Upper lobe of right lung (tissue), 1 donor: ENCODE measurements around the gene ZER1. TPM values are rescaled to one million over a fixed set of nuclear protein-coding genes. Genes with fewer than 3 reads are reported as not detected.

Experiments
- ATAC-seq: fragments of 200-7000 bp; cut with Tn5 transposase; one replicate; pipeline ENCODE4 v1.9.1; 2020; ENCODE audit warnings: mild to moderate bottlenecking, moderate library complexity
- DNase-seq: peaks from one replicate; pipeline ENCODE4 v3.0.0-alpha.2; 2020
- H3K27ac ChIP-seq: fragments of 200-600 bp; one replicate; pipeline ENCODE4 v1.8.0; 2022
- H3K27me3 ChIP-seq: fragments of 200-600 bp; one replicate; pipeline ENCODE4 v1.8.0; 2022; ENCODE audit warnings: mild to moderate bottlenecking
- H3K36me3 ChIP-seq: fragments of 200-600 bp; one replicate; pipeline ENCODE4 v1.8.0; 2022
- H3K4me1 ChIP-seq: fragments of 200-600 bp; one replicate; pipeline ENCODE4 v1.8.0; 2022
- H3K4me3 ChIP-seq: fragments of 200-600 bp; one replicate; pipeline ENCODE4 v1.8.0; 2022; ENCODE audit warnings: mild to moderate bottlenecking
- H3K9me3 ChIP-seq: fragments of 200-600 bp; one replicate; pipeline ENCODE4 v1.8.0; 2022
- intact Hi-C: fragments of 100-400 bp; cut with DNase I; formaldehyde crosslinking; loops from one replicate; pipeline ENCODE4 v1.11.0; 2022
- total RNA-seq: library from RNA; stranded (reverse); fragmentation: NEBNext Ultra II Directional; extraction: Animal tissue kit (Norgen Biotek cat#: 25700); gene quantifications from one replicate; pipeline ENCODE4 v1.2.1, GENCODE V29; 2021
- TF ChIP-seq, protein P1 (sequence below): fragments of 200-600 bp; IDR thresholded peaks from one replicate; pipeline ENCODE4 v1.8.0; 2022; ENCODE audit warnings: antibody characterized with exemption
- donor health status: DM: no; HTN: yes; CAD: no; lungs with severe emphysema.

ZER1 gene
- total RNA-seq, 1 donor from 2014 or later: 32.0 TPM

DNA sequence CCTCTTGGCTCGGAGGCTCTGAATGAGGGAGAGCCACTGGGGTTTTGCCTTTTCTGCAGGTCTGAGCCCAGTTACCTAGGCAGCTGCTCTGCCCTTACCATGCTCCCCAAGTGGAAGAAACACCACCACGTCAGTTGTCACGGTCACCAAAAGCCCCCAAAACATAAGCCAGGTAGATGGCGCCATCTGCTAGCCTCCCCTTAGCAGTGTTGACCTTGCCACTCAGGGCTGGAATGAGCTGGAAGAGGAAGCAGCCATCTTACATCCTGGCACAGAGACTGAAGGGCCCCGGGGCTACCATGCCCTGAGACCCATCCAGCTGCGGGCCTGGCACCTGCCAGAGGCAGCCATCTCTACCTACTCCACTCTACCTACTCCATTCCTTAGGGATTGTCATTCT, 7.4 kb downstream of the ZER1 start:
- no peak for DNase-seq
- intact Hi-C loops: no loop called here
- TF ChIP-seq, protein P1, sequence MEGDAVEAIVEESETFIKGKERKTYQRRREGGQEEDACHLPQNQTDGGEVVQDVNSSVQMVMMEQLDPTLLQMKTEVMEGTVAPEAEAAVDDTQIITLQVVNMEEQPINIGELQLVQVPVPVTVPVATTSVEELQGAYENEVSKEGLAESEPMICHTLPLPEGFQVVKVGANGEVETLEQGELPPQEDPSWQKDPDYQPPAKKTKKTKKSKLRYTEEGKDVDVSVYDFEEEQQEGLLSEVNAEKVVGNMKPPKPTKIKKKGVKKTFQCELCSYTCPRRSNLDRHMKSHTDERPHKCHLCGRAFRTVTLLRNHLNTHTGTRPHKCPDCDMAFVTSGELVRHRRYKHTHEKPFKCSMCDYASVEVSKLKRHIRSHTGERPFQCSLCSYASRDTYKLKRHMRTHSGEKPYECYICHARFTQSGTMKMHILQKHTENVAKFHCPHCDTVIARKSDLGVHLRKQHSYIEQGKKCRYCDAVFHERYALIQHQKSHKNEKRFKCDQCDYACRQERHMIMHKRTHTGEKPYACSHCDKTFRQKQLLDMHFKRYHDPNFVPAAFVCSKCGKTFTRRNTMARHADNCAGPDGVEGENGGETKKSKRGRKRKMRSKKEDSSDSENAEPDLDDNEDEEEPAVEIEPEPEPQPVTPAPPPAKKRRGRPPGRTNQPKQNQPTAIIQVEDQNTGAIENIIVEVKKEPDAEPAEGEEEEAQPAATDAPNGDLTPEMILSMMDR: no peak
- H3K4me1 ChIP-seq: no peaks in the 10 kb centered on the region
- H3K27ac ChIP-seq: no peak overlapping the region
- H3K27me3 ChIP-seq: no peaks in the 10 kb centered on the region
- ATAC-seq: no peak
- peaks cover 10% of the 10 kb centered on the region for H3K36me3 ChIP-seq
- no peak overlapping the region for H3K4me3 ChIP-seq
- H3K9me3 ChIP-seq: no peaks in the 10 kb centered on the region

DNA sequence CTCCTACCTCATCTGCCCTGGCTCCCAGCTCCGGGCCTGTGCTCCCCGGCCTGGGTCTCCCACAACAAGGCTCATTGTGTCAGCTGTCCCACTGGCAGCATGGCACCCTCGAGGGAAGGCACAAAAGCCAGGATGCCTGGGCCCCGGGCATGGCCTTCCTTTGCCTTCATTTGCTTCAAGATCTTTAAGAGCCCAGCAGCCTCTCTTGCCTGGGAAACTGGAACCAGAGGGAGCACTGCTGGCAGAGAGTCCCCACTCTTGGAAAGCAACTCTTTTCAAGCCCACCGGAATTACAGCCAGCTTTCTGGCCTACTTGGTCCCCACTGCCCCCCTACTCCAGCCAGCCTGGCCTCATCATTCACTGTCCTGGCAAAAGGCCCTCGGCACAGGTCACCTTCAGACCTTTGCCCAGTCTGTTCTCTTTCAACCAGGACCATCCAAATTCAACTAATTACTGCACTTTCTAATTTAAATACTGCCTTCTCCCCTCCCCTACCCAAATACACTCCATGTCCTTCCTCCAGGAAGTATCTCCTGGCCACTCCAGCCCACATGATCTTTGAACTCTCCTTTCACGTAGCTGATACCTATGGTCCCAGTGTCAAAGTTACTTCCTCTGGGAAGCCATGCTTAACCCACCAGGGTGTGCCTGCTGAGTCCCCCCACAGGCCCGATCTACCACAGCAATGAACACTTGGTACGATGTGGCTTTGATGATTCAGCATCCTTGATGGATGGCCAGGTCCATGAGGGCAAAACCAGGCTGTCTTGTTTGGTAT, 8.9 kb downstream of the ZER1 start:
- Histone ChIP-seq H3K4me1 (no peaks in the 10 kb centered on the region), H3K27ac (no peak overlapping the region), H3K36me3 (peaks cover 10% of the 10 kb centered on the region), H3K4me3 (no peak overlapping the region), H3K9me3 (no peaks in the 10 kb centered on the region), H3K27me3 (no peaks in the 10 kb centered on the region)
- ATAC-seq: no peak
- TF ChIP-seq, protein P1: no peak
- no peak for DNase-seq
- intact Hi-C loops: no loop called here

DNA sequence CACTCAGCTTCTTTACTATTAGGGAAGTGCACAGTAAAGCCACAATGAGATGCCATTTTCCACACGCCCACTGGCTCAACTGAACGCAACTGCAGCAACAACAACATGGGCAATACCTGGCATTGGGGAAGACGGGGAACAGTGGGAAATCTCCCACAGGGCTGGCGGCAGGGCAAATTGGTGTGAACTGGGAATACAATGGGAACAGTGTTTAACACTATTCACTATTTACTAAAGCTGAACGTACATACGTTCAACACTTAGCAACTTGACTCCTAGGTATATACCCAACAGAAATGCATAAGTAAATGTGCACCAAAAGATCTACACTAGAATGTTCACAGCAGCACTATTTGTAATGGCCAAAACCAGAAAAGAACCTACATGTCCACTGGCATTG, 14.1 kb downstream of the ZER1 start:
- ATAC-seq: no peak
- Histone ChIP-seq H3K9me3 (no peaks in the 10 kb centered on the region), H3K27me3 (no peaks in the 10 kb centered on the region), H3K27ac (no peak overlapping the region), H3K36me3 (peaks cover 19% of the 10 kb centered on the region), H3K4me1 (no peaks in the 10 kb centered on the region), H3K4me3 (no peak overlapping the region)
- intact Hi-C loops: no loop called here
- TF ChIP-seq, protein P1: no peak
- no peak for DNase-seq

DNA sequence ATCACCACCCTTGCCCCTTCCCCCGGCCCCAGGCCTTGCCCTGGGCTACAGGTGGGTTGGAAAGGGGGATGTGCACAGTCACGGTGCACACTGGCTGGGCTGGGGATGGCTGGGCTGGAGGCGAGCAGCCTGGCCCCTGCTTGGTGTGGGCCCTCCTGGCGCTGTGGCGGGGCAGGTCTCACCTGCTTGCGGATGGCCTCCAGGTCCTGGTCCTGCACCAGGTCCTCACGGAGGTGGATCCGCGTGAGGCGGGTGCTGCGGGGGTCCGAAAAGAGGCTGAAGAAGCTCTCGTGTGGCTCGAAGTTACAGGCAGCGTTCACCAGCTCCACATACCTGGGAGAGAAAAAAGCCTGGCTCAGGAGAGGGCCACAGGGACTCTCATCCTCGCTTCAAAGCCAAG, 18.1 kb downstream of the ZER1 start:
- H3K4me3 ChIP-seq: no peak overlapping the region
- no peaks in the 10 kb centered on the region for H3K27me3 ChIP-seq
- TF ChIP-seq, protein P1: no peak
- no peaks in the 10 kb centered on the region for H3K4me1 ChIP-seq
- no peak overlapping the region for H3K27ac ChIP-seq
- peaks cover 40% of the 10 kb centered on the region for H3K36me3 ChIP-seq
- DNase-seq: no peak
- intact Hi-C loops: no loop called here
- ATAC-seq: no peak
- no peaks in the 10 kb centered on the region for H3K9me3 ChIP-seq

DNA sequence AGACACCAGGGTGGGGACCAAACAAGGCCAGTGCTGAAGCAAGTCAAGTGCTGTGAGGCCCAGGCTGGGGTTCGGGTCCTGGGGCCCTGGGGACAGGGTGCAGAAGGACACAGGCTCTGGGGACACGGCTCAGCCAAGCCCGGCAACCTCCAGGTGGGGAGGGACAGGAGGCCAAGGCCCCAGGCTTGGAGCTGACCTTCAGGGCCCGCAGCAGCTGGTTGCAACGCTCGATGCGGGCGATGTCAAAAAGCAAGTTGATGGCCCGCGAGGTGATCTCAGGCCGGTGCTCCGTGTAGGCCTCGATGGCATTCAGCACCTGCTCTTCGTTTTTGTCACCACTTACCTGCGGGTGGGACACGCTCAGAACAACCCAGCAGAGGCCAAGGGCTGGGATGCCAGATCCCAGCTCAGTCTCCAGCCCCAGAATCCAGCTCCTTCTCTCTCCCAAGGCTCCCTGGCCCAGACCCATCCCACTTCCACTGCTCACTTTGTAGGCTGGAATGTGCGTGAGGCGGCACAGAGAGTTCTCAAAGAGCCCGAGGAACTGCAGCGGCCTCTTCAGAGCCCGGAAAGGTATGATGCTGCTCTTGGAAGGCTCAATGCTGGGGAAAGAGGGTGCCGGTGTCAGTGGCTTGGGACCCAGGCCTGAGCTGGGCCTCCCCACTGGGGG, 20.7 kb downstream of the ZER1 start:
- Histone ChIP-seq H3K27me3 (no peaks in the 10 kb centered on the region), H3K9me3 (no peaks in the 10 kb centered on the region), H3K4me3 (no peak overlapping the region), H3K4me1 (no peaks in the 10 kb centered on the region), H3K36me3 (peaks cover 50% of the 10 kb centered on the region), H3K27ac (no peak overlapping the region)
- intact Hi-C loops: no loop called here
- no peak for DNase-seq
- peak; percentile 19 for ATAC-seq
- TF ChIP-seq, protein P1: no peak
